ENCODE measurements around the gene TTC33. TPM values are rescaled to one million over a fixed set of nuclear protein-coding genes. Genes with fewer than 3 reads are reported as not detected.
"Not testable (repeated sequence)": the region's sequence is repeated elsewhere in the genome, so short reads cannot be mapped to it uniquely, and the experiment has no call there.

TTC33 gene
- total RNA-seq, 3 donors from 2014 or later (not counting 1 experiment from before 2014, with no cell fraction given), result 7.3 to 11.4 (median 10.0) TPM

DNA sequence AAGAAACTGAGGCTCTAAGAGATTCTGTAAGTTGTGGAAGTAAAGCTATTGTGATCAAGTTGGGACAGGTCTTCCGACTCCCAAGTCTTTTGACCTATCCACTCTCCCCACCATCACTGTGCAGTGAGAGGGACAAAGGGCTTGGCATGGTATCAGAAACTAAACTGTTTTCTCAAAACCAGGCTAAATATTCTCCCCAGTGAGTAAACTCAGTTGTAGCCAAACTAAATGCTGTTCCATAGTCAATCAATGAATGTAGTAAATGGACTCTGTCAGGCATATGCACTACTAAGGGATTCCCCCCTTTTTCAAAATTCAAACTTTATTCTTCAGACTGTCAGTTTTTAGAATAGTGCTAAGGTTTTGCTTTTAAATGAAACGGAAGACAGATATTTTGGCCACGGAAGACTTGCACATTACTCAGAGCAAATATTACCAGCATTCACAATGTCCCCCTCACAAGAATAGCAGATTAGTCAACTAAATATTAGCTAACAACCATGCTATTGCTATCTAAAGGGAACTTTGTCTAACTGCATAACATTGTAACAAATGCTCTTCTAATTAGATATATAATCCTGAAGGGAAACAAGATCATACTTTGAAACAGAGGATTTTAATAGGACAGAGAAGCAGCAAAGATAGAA, 35.3 kb upstream of the TTC33 start:
- Mint-ChIP-seq H3K4me1 (peaks cover 67 to 76% of the 10 kb centered on the region in 2 donors), H3K36me3 (no peaks in the 10 kb centered on the region), H3K4me3 (no peak overlapping the region), H3K9me3 (peaks cover 0 to 2% of the 10 kb centered on the region in 2 donors), H3K27me3 (ENCODE audit: low read depth in 2 of 2) (no peaks in the 10 kb centered on the region), H3K27ac (peak overlapping the region; percentile 50 to 65)
- no peak for ATAC-seq
- intact Hi-C loops (cut with micrococcal nuclease), result no loop called here
- no peaks in the 10 kb centered on the region for H3K9me3 ChIP-seq (ENCODE audit: control insufficient read depth, insufficient read depth, low read length)
- DNase-seq, result no peak
- no peak overlapping the region for H3K27ac ChIP-seq (ENCODE audit: low read length)
- H3K4me1 ChIP-seq (ENCODE audit: control insufficient read depth, insufficient read depth, low read length), result peaks cover 5% of the 10 kb centered on the region
- TF ChIP-seq, protein P1, sequence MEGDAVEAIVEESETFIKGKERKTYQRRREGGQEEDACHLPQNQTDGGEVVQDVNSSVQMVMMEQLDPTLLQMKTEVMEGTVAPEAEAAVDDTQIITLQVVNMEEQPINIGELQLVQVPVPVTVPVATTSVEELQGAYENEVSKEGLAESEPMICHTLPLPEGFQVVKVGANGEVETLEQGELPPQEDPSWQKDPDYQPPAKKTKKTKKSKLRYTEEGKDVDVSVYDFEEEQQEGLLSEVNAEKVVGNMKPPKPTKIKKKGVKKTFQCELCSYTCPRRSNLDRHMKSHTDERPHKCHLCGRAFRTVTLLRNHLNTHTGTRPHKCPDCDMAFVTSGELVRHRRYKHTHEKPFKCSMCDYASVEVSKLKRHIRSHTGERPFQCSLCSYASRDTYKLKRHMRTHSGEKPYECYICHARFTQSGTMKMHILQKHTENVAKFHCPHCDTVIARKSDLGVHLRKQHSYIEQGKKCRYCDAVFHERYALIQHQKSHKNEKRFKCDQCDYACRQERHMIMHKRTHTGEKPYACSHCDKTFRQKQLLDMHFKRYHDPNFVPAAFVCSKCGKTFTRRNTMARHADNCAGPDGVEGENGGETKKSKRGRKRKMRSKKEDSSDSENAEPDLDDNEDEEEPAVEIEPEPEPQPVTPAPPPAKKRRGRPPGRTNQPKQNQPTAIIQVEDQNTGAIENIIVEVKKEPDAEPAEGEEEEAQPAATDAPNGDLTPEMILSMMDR (IDR thresholded peaks at IDR 0.05), result no peak
- peaks cover 5% of the 10 kb centered on the region for H3K36me3 ChIP-seq (ENCODE audit: control insufficient read depth, insufficient read depth, low read length)
- no peak overlapping the region for H3K4me3 ChIP-seq (ENCODE audit: low read length)
- WGBS (ENCODE audit: insufficient coverage), result 61% methylated on average over 2 of the region's 3 CpGs
- no peaks in the 10 kb centered on the region for H3K27me3 ChIP-seq (ENCODE audit: control insufficient read depth, insufficient read depth, low read length)

DNA sequence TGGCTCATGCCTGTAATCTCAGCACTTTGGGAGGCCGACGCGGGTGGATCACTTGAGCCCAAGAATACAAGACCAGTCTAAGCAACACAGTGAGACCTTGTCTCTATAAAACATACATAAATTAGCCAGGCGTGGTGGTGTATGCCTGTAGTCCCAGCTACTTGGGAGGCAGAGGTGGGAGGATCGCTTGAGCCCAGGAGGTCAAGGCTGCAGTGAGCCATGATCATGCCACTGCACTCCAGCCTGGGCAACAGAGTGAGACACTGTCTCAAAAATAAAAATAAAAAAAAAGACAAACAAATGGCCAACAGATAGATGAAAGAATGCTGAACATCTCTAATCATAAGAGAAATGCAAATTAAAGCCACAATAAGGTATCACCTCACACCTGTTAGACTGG, 33.2 kb upstream of the TTC33 start:
- H3K9me3 ChIP-seq (ENCODE audit: control insufficient read depth, insufficient read depth, low read length); H3K4me3 ChIP-seq (ENCODE audit: low read length); DNase-seq; H3K36me3 Mint-ChIP-seq; H3K4me3 Mint-ChIP-seq; ATAC-seq; H3K4me1 ChIP-seq (ENCODE audit: control insufficient read depth, insufficient read depth, low read length); H3K27me3 ChIP-seq (ENCODE audit: control insufficient read depth, insufficient read depth, low read length); intact Hi-C loops (cut with micrococcal nuclease); H3K9me3 Mint-ChIP-seq; H3K27me3 Mint-ChIP-seq (ENCODE audit: low read depth in 2 of 2); H3K36me3 ChIP-seq (ENCODE audit: control insufficient read depth, insufficient read depth, low read length); H3K27ac ChIP-seq (ENCODE audit: low read length): not testable (repeated sequence)
- peaks cover 64 to 69% of the 10 kb centered on the region in 2 donors for H3K4me1 Mint-ChIP-seq
- H3K27ac Mint-ChIP-seq, result peak overlapping the region in 1 of 2 donors; percentile 34
- 100% methylated on average over 4 of the region's 5 CpGs for WGBS (ENCODE audit: insufficient coverage)

DNA sequence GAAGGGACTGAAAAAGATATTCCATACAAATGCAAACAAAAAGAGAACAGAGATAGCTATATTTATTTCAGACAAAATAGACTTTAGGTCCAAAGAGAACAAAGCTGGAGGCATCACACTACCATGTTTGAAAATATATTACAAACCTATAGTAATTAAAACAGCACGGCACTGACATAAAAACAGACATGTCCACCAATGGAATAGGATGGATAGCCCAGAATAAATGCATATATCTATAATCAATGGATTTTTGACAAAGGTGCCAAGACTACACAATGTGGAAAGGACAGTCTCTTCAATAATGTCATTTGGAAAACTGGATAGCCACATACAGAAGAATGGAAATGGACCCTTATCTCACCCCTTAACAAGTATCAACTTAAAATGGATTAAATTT, 32.2 kb upstream of the TTC33 start:
- Histone ChIP-seq H3K9me3 (ENCODE audit: control insufficient read depth, insufficient read depth, low read length) (no peaks in the 10 kb centered on the region), H3K27me3 (ENCODE audit: control insufficient read depth, insufficient read depth, low read length) (no peaks in the 10 kb centered on the region), H3K36me3 (ENCODE audit: control insufficient read depth, insufficient read depth, low read length) (peaks cover 5% of the 10 kb centered on the region), H3K27ac (ENCODE audit: low read length) (no peak overlapping the region), H3K4me3 (ENCODE audit: low read length) (no peak overlapping the region), H3K4me1 (ENCODE audit: control insufficient read depth, insufficient read depth, low read length) (peaks cover 2% of the 10 kb centered on the region)
- WGBS (ENCODE audit: insufficient coverage), result 100% methylated on average over 1 of the region's 1 CpG
- no peak overlapping the region for H3K27ac Mint-ChIP-seq
- TF ChIP-seq, protein P1 (IDR thresholded peaks at IDR 0.05), result no peak
- intact Hi-C loops (cut with micrococcal nuclease), result no loop called here
- peaks cover 0 to 2% of the 10 kb centered on the region in 2 donors for H3K9me3 Mint-ChIP-seq
- DNase-seq (no peak), ATAC-seq (no peak)
- peaks cover 60 to 68% of the 10 kb centered on the region in 2 donors for H3K4me1 Mint-ChIP-seq
- no peaks in the 10 kb centered on the region for H3K36me3 Mint-ChIP-seq
- H3K4me3 Mint-ChIP-seq, result no peak overlapping the region
- no peaks in the 10 kb centered on the region for H3K27me3 Mint-ChIP-seq (ENCODE audit: low read depth in 2 of 2)

DNA sequence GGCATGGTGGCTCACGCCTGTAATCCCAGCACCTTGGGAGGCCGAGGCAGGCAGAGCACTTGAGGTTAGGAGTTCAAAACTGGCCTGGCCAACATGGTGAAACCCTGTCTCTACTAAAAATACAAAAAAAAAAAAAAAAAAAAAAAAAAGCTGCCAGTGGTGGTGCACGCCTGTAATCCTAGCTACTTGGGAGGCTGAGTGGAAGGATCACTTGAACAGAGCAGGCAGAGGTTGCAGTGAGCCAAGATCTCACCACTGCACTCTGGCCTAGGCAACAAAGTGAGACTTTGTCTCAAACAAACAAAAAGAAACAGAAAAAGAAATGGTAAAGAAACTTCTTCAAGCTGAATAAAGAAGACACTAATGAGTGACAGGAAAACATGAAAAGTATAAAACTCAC, 30.9 kb upstream of the TTC33 start:
- WGBS (ENCODE audit: insufficient coverage), result 94% methylated on average over 2 of the region's 3 CpGs
- H3K4me1 ChIP-seq (ENCODE audit: control insufficient read depth, insufficient read depth, low read length); H3K9me3 Mint-ChIP-seq; H3K36me3 ChIP-seq (ENCODE audit: control insufficient read depth, insufficient read depth, low read length); H3K36me3 Mint-ChIP-seq; H3K27me3 Mint-ChIP-seq (ENCODE audit: low read depth in 2 of 2); H3K27ac ChIP-seq (ENCODE audit: low read length); intact Hi-C loops (cut with micrococcal nuclease); DNase-seq; ATAC-seq; H3K27me3 ChIP-seq (ENCODE audit: control insufficient read depth, insufficient read depth, low read length); H3K9me3 ChIP-seq (ENCODE audit: control insufficient read depth, insufficient read depth, low read length); H3K4me3 Mint-ChIP-seq; H3K4me3 ChIP-seq (ENCODE audit: low read length): not testable (repeated sequence)
- Mint-ChIP-seq H3K4me1 (peaks cover 71 to 79% of the 10 kb centered on the region in 2 donors), H3K27ac (peak overlapping the region in 1 of 2 donors; percentile 52)
